HG03442 (cell line): ENCODE data around the gene FAM72B.
A peak's percentile ranks its signal among the peaks of the same experiment; 100 is the strongest.
"Not testable (repeated sequence)": the region's sequence is repeated elsewhere in the genome, so short reads cannot be mapped to it uniquely, and the experiment has no call there.

Experiments used
- ATAC-seq: cut with Tn5 transposase; IDR thresholded peaks from one replicate; pipeline ENCODE4 v1.9.1; 2021; ENCODE audit warnings: mild to moderate bottlenecking, moderate library complexity; ENCODE audit not compliant: unreplicated experiment

Gene FAM72B

DNA sequence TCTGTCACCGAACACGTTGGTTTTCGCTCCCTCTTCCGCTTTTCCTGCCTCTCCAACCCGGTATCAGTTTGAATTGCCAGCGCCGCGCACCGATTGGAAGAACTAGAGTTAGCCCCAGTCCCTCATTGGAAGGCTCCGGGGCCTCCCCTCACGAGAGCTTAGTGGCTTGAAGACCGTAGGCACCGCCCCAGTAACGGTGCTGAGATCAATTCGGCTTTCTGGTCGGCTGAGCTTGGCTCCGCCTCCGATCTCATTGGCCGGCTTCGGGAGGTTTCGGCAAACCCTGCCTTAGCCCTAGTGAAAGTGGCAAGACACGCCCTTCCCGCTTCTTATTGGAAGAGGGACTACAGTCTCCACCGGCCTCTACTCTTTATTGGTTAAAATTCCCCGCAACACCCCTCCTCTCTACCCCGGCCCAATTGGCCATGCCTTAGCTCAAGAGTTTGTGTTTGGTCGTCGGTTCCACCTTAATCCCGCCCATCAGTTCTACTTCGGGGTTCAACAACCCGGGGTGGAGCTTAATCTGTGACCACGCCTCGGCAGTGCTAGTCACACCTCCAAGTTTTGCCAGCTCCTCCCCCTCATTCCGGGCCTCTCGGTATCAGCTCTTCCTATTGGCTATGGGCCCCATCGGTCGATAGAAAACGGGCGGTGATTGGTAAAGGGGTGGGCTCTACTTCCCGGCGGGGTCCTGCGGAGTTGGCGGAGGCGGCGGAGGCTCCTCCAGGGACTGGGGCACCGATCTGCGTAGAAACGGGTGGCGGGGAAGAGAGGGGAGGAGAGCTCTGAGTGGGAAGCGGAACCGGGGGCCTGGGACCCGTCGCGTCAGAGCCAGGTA lies at the start of gene FAM72B, which contains the start of gene SRGAP2C:
Gene FAM72B (minus strand): TSS at position 51 of the 838 bp plus-strand sequence. CDS start 851 bp downstream, outside the sequence.
Gene SRGAP2C (plus strand): TSS at position 686 of the 838 bp plus-strand sequence. CDS start 2,472 bp downstream, outside the sequence.
- ATAC-seq: peak; percentile 84

DNA sequence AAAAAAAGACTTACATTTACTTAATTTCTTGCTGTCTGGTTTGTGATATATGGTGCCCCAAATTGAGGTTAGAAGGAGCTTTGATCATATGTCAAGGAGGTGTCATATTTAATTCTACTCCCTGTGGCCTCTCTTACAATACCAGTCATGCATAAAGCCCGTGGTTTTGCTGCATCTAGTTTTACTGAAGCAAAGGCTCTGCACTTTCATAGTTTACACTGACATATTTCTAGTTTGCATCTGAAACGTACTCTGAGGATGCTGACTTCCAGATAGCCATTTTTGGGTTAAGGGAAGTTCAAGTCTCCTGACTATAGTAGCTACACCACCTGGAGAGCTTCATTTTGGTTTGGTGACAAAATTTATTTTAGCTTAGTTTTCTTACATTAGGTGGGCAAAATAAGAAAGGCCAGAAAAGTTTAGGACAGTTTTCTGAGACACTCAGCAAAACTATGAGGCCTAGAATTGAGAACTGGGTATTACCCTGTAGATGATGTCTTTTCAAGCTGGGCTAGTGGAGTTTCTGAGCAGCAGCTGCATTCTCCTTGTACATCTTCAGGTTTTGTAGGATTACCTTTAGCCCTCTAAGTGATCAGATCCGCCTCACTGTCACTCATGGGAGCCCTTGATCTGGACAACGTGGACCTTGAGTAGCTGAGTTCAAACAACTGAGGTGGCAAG lies 48.4 kb upstream of the FAM72B start:
- ATAC-seq: peak; percentile 63

DNA sequence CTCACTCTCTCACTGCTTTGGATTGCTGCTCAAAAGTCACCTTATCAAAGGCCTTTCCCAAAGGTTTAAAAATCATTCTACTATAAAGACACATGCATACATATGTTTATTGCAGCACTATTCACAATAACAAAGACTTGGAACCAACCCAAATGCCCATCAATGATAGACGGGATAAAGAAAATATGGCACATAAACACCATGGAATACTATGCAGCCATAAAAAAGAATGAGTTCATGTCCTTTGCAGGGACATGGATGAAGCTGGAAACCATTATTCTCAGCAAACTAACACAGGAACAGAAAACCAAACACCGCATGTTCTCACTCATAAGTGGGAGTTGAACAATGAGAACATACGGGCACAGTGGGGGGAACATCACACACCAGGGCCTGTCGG lies 46.5 kb upstream of the FAM72B start:
- ATAC-seq: not testable (repeated sequence)

DNA sequence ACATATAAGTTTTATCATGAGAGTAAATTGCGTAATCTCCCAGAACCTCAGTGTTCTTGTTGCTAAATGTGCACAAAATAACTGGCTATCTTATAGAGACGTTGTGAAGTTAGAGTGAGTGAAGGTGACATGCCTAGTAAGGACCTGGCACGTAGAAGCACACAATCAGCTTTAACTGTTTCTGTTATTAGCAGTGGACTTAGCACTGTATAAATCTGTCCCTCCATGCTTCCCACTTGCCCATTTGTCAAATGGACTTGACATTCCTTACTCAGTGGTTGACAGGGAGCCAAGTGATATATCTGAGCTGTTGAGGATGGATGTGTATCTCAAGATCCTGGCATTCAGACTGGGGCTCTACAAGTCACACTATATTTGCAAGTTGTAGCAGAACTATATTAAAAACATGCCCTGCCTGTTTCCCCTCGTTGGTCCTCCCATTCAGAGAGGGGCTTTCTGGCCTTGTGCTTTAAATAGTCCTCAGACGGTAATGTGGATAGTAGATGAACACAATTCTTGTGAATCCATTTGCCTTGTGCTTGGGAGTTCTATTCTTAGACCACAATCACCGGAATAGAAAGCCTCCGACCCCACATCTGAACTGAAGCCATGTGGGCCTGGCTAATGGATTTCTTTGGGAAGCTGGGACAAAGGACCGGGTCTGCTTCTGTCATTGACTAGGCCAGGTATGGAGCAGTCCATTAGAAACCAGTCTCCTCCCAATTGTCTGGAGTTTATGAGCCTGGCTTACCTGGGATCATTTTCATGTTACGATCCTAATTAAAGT lies 43.6 kb upstream of the FAM72B start:
- ATAC-seq: not testable (repeated sequence)

DNA sequence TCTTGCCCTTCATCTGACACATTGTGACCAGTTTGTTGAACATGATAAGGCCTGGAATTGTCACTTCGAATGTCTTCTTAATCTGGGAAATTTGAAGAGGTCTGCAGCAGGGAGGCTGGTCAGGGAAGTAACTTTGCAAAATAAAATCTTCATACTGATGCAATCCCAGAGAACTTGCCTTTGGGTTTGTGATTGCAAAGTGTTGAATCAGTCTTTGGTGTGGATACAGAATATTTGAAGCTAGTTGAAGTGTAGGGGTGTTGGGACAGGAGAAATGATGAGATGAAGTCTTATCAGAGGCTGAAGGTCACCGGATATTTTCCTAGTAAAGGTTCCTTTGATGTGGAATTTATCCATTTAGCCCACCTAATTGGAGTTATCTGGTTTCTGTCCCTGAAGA lies 42.8 kb upstream of the FAM72B start:
- ATAC-seq: not testable (repeated sequence)

DNA sequence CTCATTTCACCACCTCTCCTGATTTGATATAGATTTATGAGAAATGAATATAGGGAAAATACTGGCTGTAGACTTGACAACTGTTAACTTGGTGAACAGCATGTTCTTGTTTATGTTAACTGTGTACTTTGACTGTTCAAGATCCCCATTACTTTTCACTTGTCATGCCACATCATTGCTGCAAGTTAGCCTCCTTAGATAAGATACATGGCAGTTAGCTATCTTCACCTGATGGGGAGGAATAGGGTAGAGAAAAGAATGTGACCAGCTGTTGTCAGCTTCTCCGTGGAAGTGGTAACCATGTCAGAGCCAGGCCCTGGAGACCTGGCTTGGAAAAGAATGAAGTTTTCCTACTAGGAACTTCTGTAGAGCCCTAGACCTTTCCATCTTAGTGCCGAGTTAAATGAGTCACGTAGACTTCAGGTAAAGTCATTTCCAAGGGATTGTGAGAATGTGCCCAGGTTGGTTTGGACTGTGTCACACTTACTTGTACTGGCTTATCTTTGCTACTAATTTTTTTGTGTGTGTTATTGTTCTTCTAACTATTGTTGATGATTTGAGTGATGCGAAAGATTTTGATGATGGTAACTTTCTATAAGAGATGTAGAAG lies 42.3 kb upstream of the FAM72B start:
- ATAC-seq: not testable (repeated sequence)

DNA sequence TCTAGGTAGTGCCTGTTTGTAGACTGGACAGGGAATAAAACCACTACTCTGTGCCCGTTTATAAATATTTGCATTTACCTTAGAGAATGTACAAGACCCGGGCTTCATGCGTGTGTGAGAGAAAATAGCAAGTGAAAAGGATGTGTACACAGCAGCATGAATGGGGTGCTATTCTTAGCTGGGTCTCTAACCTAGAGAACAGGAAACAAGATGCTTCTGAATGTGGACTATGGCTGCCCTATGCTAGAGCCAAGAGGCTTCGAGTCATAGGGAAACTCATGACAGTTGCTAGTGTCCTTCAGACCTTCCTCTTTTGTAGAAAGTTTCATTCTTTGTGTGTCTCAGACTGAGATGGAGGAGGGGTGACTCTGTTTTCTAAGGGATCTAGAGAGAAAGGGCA lies 40.6 kb upstream of the FAM72B start:
- ATAC-seq: peak; percentile 98

DNA sequence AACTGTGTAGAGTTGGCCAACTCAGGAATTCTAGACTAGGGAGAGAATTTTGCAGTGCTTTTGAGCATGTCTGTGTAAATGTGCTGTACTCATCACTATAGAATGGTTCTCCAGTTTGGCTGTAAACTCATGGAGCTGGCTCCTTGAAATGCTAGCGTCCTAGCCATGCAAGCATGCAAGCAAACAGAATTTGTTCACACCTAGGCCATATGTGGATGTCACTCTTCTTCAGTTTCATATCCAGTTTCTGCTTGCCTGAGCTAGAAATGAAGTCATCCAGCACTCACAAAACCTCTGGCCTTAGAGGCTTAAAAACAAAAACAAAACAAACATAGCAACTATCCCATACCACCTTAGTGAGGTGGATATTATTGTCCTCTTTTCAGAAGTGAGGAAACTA lies 37.6 kb upstream of the FAM72B start:
- peak; percentile 45 for ATAC-seq

DNA sequence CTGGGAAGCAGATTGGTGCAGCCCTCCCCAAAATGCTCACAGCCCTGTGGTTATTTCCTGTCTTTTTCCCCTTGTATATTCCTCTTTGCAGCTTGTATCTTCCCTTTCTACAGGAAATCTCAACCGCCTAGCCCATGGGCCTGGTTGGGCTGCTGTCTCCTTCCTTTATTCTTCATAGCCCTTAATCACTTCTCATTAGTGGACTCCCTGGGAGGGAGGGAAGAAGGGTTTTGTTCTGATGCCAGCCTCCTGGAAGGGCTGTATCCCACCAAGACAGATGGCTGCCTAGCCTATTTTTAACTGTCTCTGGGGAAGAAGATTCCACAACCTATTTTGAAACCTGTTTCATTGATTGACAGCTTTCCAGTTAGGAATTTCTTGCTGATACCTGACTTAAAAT lies 32.5 kb upstream of the FAM72B start:
- not testable (repeated sequence) for ATAC-seq

DNA sequence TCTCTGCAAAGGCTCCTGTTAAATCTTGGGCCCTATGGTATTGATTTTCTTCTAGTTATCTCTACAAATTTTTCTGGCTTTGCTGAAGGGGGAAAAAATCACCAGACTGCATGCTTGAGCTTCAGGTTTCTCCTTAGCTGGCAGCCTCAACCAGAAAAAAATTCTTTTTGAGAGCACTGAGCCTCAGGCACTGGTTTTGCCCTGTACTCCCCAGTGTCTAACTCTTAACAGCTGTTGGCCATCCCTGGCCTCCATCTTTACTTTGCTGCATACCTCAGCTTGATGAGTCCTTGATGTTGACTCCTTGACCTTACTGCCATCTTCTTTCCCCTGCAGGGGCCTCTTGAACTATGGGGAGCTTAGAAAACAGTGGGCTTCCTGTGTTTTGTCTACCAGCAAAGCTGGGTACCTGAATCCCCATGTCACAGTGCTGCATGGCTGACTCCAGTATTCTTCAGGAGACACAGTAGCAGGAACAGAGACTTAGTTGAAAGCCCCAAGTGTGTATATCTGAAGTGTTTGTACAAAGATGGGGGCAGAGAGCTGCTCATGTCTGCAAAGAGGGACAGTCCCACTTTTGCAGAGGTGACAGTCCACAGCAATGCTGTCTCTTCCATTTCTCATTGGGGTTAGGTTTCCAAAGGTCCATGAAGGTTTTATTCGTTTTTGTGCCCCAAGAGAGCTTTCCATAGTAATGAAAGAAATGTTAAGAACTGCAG lies 31.7 kb upstream of the FAM72B start:
- ATAC-seq: not testable (repeated sequence)

DNA sequence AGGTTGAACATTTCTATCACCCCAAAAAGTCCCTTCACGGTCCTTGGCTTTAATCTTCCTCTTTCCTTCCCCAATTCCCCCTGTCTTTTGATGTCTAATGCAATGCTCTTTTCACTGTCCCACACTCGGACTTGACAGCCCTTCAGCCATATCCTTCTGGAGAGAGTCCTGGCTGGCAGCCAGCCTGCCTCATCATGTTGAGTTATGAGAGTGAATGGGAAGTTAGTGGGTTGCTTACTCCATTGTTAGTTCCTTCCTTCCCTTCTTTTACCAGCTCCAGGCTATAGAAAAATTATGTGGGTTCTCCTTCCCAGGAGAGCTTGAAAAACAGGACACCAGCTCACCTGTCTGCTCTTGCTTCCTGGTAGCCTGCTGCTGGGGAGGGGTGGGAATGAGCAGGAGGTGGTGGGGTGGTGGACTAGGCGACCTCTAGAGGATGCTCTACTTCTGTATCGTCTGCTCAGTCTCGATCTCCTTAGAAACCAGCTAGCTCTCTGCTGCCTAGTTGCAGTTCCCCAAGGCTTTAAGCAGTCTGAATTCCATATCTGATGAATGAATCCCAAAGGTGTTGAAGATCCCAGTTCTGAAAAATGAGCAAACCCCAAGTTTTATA lies 30.5 kb upstream of the FAM72B start:
- not testable (repeated sequence) for ATAC-seq

DNA sequence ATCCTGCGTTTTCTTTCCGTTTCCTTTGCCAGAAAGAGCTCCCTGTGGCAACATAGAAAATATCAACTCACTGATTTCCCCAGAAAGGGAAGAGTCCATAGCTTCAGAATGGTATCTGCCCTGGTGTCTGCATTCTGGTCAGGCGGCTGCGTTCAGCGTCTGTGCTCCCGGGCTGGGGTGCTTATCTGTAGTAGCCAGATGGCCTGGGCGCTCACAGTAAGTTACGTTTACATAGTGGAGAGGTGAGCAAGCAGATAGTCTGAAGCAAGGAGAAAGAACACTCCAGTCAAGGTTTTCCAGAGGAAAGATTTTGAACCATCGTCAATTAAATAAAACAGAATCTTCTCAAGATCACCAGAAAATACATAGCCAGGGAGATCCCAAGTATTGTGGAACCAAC lies 29.4 kb upstream of the FAM72B start:
- ATAC-seq: not testable (repeated sequence)

DNA sequence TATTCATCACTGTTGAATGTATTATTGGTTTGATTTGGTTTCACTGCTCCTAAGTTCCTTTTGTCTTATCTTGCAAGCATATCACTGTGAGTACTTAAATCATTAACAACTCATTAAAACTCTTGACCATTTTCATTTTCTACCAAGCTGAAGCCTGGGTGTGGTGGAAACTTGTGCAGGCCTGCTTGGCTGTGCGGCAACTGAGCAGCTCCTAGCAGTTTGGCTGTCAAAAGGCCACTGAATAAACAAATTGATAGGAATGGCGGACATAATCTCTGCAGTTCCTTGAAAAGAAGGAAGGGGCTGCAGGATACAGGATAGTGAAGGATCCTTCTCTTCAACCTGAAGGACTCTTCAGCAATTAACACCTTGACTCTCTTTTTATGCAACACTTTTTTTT lies 26.6 kb upstream of the FAM72B start:
- ATAC-seq: not testable (repeated sequence)

DNA sequence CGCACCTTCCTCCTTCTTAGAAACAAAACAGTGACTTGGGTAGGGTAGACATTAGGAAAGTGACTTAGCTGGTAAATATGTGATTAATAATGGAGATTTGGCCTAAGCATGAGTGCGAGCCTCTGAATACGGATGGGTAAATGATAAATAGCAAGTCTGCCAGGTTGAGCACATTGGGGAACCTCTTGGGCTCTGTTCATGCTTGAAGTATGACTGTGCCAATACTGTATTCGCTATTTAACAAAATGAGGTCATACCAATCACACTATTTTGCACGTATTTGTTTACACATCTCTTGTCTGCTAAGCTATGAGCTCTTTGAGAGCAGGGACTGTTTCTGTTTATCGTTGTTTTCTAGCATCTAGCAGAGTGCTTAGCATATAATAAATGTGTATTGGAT lies 24.2 kb upstream of the FAM72B start:
- not testable (repeated sequence) for ATAC-seq

DNA sequence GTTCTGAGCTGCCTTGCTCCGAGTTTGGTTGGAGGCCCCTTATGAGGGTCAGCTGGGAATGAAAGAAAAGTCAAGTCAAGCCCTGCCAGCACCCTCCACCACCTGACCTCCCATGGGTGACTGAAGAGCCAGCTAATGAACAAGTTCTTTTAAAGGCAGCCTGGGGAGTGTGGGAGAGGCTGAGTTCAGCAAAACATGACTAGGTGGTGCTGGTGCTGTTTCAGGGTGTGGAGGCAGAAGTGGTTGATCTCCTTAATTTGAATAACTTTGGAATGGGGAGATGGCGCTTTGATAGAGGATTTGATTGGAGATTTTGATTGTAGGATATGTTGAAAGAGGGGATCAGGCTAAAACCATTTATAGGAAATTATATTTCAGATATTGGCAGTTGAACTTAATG lies 23.2 kb upstream of the FAM72B start:
- ATAC-seq: not testable (repeated sequence)

DNA sequence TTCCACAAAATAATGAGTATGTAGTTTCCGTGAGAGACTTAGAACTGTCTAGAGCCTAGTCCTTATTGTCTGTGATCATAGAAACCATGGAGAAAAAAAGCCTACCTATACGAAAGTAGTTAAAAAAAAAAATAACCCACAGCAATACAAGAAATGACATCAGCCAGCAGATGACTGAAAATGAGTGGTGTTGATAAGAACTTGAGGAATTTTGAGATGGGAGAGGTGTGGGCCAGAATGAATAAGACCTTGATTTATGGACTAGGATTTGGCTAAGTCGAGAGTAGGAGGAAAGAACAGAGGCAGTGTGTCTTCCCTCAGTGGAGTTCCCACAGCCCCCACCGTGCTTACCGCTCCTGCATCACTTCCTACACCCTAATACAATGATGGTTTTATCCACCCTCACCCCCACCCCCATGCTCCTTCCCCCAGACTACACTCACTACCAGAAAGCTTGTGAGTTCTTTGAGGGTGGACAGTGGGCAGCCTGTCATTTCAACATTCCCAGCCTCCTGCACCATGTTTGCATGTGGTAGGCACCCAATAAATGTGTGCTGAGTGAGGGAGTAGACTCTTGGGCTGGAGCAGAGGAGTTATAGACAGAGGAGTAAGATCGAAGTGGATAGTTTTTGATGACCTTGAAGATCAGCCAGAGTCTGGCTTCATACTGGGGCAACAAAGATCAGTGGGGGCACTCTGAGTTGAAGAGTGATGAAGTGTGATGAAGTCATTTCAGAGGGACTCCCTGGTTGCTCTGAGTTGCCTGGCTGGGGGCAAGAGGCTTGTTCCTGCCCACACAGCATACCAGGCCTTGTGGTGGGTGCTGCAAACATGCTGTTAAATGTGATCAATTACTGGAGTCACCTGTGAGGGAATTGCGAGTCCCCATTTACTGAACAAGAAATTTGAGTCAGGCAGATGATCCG lies 21.9 kb upstream of the FAM72B start:
- not testable (repeated sequence) for ATAC-seq

DNA sequence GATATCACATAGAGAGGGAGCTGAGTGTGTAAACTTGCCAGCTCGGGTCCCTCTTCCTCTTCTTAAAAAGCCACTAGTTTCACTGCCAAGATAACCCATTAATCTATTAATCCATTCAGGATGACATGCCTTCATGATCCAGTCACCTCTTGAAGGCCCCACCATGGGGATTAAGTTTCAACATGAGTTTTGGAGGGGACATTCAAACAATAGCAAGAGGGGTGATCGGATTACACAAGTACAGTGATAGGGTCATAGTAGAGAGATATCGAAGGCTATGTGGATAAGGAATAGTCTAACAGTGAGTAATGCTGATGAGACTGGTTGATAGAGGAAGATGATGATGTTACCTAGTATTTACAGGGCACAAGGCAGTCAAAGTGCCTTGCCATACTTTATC lies 18.8 kb upstream of the FAM72B start:
- ATAC-seq: not testable (repeated sequence)
